Right atrium auricular region (tissue), 2 donors: ENCODE results near the gene SH2D2A. TPM values are rescaled to one million over a fixed set of nuclear protein-coding genes. Genes with fewer than 3 reads are reported as not detected.

Source experiments
- DNase-seq: peaks from one replicate; pipeline ENCODE4 v3.0.0-alpha.2; 2019; ENCODE audit warnings: low spot score
- H3K27ac ChIP-seq, 2 donors: fragments of 200-600 bp; sonication (generic); 1 replicate in 1 of 2; 2 replicates in 1 of 2; pipeline ENCODE4 v1.5.1; 2016 to 2019
- H3K27me3 ChIP-seq, 2 donors: fragments of 200-600 bp; sonication (generic); one replicate each; pipeline versions ENCODE4 v1.5.1 to v1.6.0; 2017 to 2019
- H3K36me3 ChIP-seq: fragments of 200-600 bp; sonication (generic); one replicate; pipeline ENCODE4 v1.5.1; 2016
- H3K4me1 ChIP-seq, 2 donors: fragments of 200-600 bp; sonication (generic); one replicate each; pipeline versions ENCODE4 v1.5.1 to v1.6.0; 2017 to 2019
- H3K4me3 ChIP-seq, 2 donors: fragments of 200-600 bp; sonication (generic); 1 replicate in 1 of 2; 2 replicates in 1 of 2; pipeline ENCODE4 v1.5.1; 2017 to 2019; ENCODE audit warnings: mild to moderate bottlenecking in 1 of 2, moderate library complexity in 1 of 2
- H3K9me3 ChIP-seq, 2 donors: fragments of 200-600 bp; sonication (generic); one replicate each; pipeline ENCODE4 v1.5.1; 2019
- CTCF ChIP-seq, 2 donors: fragments of 200-600 bp; sonication (generic); IDR thresholded peaks; one replicate each; pipeline ENCODE4 v1.5.1; 2019; ENCODE audit warnings: antibody characterized with exemption in 2 of 2
- total RNA-seq, 2 donors: library from RNA; depleted of rRNA; stranded (reverse); fragments of >200 nt; gene quantifications; one replicate each; pipeline ENCODE4 v1.1.0, GENCODE V29; 2016

Gene SH2D2A
- total RNA-seq, 2 donors from 2014 or later, result 0.30 to 0.98 TPM

- Histone ChIP-seq H3K36me3 (no peaks in the 10 kb centered on the region), H3K27me3 (peaks cover 6 to 15% of the 10 kb centered on the region in 2 donors), H3K4me1 (peaks cover 0 to 32% of the 10 kb centered on the region in 2 donors), H3K27ac (no peak overlapping the region), H3K9me3 (no peaks in the 10 kb centered on the region), H3K4me3 (no peak overlapping the region)
- no peak for TF ChIP-seq CTCF (IDR thresholded peaks at IDR 0.05)
- no peak for DNase-seq
These were observed 46.5 kb upstream of the SH2D2A start for GRCh38 chr1:156862997-156863599.

- no peak overlapping the region for H3K27ac ChIP-seq
- H3K27me3 ChIP-seq, result peaks cover 6 to 15% of the 10 kb centered on the region in 2 donors
- H3K36me3 ChIP-seq, result no peaks in the 10 kb centered on the region
- no peaks in the 10 kb centered on the region for H3K9me3 ChIP-seq
- no peak for DNase-seq
- no peak overlapping the region for H3K4me3 ChIP-seq
- peaks cover 0 to 33% of the 10 kb centered on the region in 2 donors for H3K4me1 ChIP-seq
- TF ChIP-seq CTCF (IDR thresholded peaks at IDR 0.05), result no peak
These were observed 45.9 kb upstream of the SH2D2A start for GRCh38 chr1:156862584-156862983.

GRCh38 chr1:156860628-156861423, 44.2 kb upstream of the SH2D2A start, which contains the start of gene NTRK1:
Gene NTRK1, plus strand, starts transcription at chr1:156860865. Its CDS starts 70 bp downstream, at chr1:156860935.
- H3K4me3 ChIP-seq, result peak within 1 kb of the TSS in 1 of 2 donors; percentile 44
- peaks cover 6 to 15% of the 10 kb centered on the region in 2 donors for H3K27me3 ChIP-seq
- no peaks in the 10 kb centered on the region for H3K36me3 ChIP-seq
- no peak for TF ChIP-seq CTCF (IDR thresholded peaks at IDR 0.05)
- no peak within 1 kb of the TSS for H3K27ac ChIP-seq
- H3K4me1 ChIP-seq, result peaks cover 0 to 33% of the 10 kb centered on the region in 2 donors
- DNase-seq, result no peak
- H3K9me3 ChIP-seq, result no peaks in the 10 kb centered on the region

- DNase-seq, result no peak
- no peaks in the 10 kb centered on the region for H3K36me3 ChIP-seq
- peak overlapping the region in 1 of 2 donors; percentile 44 for H3K4me3 ChIP-seq
- H3K4me1 ChIP-seq, result peaks cover 0 to 33% of the 10 kb centered on the region in 2 donors
- peak; percentile 66 to 94 for TF ChIP-seq CTCF (IDR thresholded peaks at IDR 0.05)
- no peak overlapping the region for H3K27ac ChIP-seq
- no peaks in the 10 kb centered on the region for H3K9me3 ChIP-seq
- peaks cover 6 to 15% of the 10 kb centered on the region in 2 donors for H3K27me3 ChIP-seq
These were observed 43.5 kb upstream of the SH2D2A start for GRCh38 chr1:156860113-156860627.

GRCh38 chr1:156859523-156860112, 43.0 kb upstream of the SH2D2A start:
- Histone ChIP-seq H3K36me3 (no peaks in the 10 kb centered on the region), H3K27ac (no peak overlapping the region), H3K4me3 (peak overlapping the region in 1 of 2 donors; percentile 44), H3K9me3 (no peaks in the 10 kb centered on the region), H3K27me3 (peaks cover 6 to 15% of the 10 kb centered on the region in 2 donors), H3K4me1 (peaks cover 0 to 33% of the 10 kb centered on the region in 2 donors)
- DNase-seq, result no peak
- no peak for TF ChIP-seq CTCF (IDR thresholded peaks at IDR 0.05)
